Tibial nerve (tissue), 3 donors: ENCODE results near the gene GSTO1.

ENCODE experiments used
- POLR2A ChIP-seq, 2 donors: fragments of 450-650 bp; IDR thresholded peaks; one replicate each; pipeline ENCODE4 v1.6.1; 2017; ENCODE audit warnings: antibody characterized with exemption in 2 of 2, mild to moderate bottlenecking in 2 of 2, moderate library complexity in 2 of 2
- TF ChIP-seq, protein P1 (sequence below), 5 experiments: fragments of 200-600 bp in 3 of 5; fragments of 450-650 bp in 2 of 5; sonication (generic) in 3 of 5; IDR thresholded peaks; one replicate each; pipeline ENCODE4 v1.5.1; 2016 to 2019; ENCODE audit warnings: antibody characterized with exemption in 5 of 5, mild to moderate bottlenecking in 3 of 5, moderate library complexity in 2 of 5

DNA sequence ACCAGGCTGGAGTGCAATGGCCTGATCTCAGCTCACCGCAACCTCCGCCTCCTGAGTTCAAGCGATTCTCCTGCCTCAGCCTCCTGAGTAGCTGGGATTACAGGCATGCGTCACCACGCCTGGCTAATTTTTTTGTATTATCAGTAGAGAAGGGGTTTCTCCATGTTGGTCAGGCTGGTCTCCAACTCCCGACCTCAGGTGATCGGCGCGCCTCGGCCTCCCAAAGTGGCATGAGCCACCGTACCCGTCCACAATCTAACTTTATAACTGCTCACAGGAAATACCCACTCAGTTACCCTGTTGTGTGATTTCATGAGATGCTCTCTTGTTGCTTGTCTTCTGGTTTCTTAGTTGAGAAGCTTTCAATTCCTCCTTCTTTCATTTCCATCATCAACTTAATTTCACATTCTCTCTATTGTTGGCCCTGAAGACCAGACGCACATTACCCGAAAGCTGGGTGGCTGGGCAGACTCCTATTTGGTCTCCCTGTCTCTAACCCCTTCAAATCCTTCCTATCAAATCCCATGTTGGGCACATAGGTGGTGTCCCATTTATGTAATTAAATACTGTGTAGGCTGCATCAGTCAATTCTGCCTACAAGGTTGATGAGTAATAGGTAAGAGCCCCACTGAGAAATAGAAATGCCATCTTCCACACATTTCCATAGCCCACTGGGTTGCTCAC lies 13.2 kb downstream of the GSTO1 start:
- TF ChIP-seq, protein P1, sequence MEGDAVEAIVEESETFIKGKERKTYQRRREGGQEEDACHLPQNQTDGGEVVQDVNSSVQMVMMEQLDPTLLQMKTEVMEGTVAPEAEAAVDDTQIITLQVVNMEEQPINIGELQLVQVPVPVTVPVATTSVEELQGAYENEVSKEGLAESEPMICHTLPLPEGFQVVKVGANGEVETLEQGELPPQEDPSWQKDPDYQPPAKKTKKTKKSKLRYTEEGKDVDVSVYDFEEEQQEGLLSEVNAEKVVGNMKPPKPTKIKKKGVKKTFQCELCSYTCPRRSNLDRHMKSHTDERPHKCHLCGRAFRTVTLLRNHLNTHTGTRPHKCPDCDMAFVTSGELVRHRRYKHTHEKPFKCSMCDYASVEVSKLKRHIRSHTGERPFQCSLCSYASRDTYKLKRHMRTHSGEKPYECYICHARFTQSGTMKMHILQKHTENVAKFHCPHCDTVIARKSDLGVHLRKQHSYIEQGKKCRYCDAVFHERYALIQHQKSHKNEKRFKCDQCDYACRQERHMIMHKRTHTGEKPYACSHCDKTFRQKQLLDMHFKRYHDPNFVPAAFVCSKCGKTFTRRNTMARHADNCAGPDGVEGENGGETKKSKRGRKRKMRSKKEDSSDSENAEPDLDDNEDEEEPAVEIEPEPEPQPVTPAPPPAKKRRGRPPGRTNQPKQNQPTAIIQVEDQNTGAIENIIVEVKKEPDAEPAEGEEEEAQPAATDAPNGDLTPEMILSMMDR (IDR thresholded peaks at IDR 0.05) = no peak
- TF ChIP-seq POLR2A (IDR thresholded peaks at IDR 0.05) = no peak
